A673 (cell line): ENCODE measurements around the gene SCN1B.

Experiments used
- EZH2 ChIP-seq: fragments of 200-600 bp; sonication (generic); IDR thresholded peaks from 2 replicates; pipeline ENCODE4 v1.6.1; 2017; ENCODE audit warnings: borderline replicate concordance, low read depth, mild to moderate bottlenecking, mixed read lengths, antibody characterized with exemption, low read length; ENCODE audit not compliant: poor library complexity, severe bottlenecking
- TF ChIP-seq, protein P1 (sequence below): fragments of 300-800, 200-600 bp; sonication (generic); conservative IDR thresholded peaks from 2 replicates; pipeline ENCODE4 v1.5.1; 2017; ENCODE audit warnings: low read depth, mild to moderate bottlenecking, antibody characterized with exemption, low read length, moderate library complexity, mixed read lengths

GRCh38 chr19:35089554-35089953, 59.3 kb downstream of the SCN1B start:
- TF ChIP-seq, protein P1, sequence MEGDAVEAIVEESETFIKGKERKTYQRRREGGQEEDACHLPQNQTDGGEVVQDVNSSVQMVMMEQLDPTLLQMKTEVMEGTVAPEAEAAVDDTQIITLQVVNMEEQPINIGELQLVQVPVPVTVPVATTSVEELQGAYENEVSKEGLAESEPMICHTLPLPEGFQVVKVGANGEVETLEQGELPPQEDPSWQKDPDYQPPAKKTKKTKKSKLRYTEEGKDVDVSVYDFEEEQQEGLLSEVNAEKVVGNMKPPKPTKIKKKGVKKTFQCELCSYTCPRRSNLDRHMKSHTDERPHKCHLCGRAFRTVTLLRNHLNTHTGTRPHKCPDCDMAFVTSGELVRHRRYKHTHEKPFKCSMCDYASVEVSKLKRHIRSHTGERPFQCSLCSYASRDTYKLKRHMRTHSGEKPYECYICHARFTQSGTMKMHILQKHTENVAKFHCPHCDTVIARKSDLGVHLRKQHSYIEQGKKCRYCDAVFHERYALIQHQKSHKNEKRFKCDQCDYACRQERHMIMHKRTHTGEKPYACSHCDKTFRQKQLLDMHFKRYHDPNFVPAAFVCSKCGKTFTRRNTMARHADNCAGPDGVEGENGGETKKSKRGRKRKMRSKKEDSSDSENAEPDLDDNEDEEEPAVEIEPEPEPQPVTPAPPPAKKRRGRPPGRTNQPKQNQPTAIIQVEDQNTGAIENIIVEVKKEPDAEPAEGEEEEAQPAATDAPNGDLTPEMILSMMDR, result no peak
- no peak for TF ChIP-seq EZH2
